NCI-H2227 (cell line): Measurements from ENCODE around the gene TLE4.
A peak's percentile ranks its signal among the peaks of the same experiment; 100 is the strongest.

Experiments
- DNase-seq: peaks from one replicate; lab custom pipeline; 2025; ENCODE audit not compliant: unreplicated experiment; lab: John Stamatoyannopoulos, UW

TLE4 gene

GRCh38 chr9:79570448-79571308 lies 1.1 kb upstream of the TLE4 start:
- DNase-seq, result peak; percentile 92

GRCh38 chr9:79572032-79572607 lies 355 bp downstream of the TLE4 start:
- peak; percentile 76 for DNase-seq

- peak; percentile 76 for DNase-seq
Measured at GRCh38 chr9:79572608-79573411, 1.0 kb downstream of the TLE4 start.

GRCh38 chr9:79573412-79573923 lies 1.7 kb downstream of the TLE4 start:
- peak; percentile 36 for DNase-seq

DNA sequence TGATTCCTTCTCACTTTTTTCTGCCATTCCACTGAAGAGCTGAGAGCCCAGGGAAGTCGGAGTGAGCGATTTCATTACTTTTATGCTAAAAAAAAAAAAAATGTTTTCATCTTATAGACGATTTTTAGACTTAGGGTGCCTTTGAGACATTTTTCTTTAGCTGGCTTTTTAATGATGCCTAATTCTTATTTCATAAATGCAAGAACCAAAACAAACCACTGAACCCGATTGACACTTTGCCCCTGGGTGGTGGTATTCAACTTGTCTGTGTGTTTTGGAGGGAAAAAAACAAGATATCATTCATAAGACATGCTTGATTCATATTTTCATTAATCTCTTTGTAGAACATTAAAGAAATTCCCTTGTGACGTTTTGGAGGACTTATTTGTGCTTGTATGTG lies 2.4 kb downstream of the TLE4 start:
- no peak for DNase-seq

DNA sequence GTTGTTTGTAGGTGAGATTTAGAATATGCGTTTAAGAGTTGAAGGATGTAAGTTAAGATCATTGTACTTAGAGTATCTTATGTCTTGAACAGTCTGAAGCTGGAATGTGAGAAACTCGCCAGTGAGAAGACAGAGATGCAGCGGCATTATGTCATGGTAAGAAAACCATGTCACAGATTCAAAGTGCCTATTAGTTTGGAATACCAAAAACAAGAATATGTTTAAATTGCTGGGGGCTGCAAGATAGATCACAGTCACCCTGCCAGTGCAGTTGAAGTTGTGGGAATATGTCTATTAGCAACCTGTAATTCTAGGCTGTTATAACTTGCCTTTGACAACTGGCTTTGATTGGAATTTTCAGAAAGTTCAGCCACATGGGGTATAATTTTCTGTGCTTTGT lies 3.0 kb downstream of the TLE4 start:
- peak; percentile 15 for DNase-seq

- no peak for DNase-seq
Measured at GRCh38 chr9:79575547-79575946, 3.8 kb downstream of the TLE4 start.

DNA sequence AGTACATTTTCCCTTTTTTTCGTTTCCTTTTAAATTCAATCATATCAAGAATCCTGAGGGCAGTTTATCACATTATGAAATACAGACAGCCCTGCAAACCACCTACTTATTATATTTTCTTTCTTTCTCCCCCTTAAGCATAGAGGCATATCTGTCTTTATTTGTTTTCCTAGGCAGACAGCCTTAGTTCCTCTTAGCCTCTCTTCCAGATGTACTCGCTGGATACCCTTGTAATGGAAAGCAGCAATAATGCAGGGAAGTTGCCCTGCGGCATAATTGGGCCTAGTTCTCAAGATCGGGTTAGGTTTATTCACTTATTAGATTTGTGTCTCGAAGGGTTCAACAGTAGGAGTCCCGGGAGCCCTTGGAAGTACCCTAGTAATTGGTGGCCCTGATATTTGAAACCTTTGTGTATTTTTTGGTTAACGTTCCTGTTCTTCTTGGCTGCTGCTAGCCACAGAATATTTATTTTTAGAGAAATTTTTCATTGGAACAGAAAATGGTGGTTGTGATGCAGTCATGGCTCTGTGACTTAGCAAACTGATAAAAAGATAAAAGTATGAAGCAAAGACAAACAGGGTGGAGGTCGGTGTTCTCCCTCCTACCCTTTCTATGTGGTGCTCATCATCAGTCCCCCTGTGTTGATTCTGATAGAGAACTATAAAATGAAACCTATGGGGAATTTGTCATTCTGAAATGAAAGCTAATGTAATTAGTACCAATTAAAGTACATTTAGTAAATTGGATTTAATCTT lies 6.4 kb downstream of the TLE4 start:
- peak; percentile 7 for DNase-seq

- DNase-seq, result no peak
Measured at GRCh38 chr9:79578891-79579290, 7.1 kb downstream of the TLE4 start.

- DNase-seq, result no peak
Measured at GRCh38 chr9:79579624-79580023, 7.9 kb downstream of the TLE4 start.

- DNase-seq, result peak; percentile 18
Measured at GRCh38 chr9:79580055-79580454, 8.3 kb downstream of the TLE4 start.

GRCh38 chr9:79581388-79581787 lies 9.6 kb downstream of the TLE4 start:
- no peak for DNase-seq

GRCh38 chr9:79581794-79582193 lies 10.0 kb downstream of the TLE4 start:
- no peak for DNase-seq

DNA sequence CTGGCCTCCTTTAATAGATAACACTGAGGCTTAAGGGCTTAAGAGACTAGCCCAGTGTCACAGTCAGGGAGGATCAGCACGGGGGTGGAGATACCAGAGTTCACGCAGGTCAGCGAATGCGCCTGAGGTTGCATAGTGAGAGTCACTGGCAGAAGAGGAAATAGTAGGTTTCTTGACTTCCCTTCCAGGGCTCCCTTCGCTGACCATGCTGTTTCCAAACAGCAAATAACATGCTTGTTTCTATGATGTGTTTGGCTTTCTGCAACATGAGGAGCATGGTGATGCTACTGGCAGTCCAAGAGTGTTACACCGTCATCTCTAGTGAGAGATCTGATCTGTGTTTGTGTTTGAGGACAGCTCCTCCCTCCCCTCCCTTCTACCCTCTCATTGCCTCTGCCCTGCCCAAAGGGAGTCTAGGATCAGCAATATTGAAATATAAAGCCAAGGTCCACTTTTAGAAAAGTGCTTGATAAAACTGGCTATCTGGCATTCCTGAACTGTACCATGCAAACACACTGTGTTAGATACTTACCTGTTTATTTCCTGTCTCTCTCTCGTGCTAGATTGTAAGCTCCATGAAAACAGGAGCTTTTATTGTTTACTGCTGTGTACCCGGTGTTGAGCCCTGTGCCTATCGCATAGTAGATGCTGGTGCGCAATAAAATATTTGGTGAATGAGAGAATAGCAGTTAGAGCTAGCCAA lies 12.3 kb downstream of the TLE4 start:
- no peak for DNase-seq

GRCh38 chr9:79584655-79584982 lies 12.9 kb downstream of the TLE4 start:
- no peak for DNase-seq

DNA sequence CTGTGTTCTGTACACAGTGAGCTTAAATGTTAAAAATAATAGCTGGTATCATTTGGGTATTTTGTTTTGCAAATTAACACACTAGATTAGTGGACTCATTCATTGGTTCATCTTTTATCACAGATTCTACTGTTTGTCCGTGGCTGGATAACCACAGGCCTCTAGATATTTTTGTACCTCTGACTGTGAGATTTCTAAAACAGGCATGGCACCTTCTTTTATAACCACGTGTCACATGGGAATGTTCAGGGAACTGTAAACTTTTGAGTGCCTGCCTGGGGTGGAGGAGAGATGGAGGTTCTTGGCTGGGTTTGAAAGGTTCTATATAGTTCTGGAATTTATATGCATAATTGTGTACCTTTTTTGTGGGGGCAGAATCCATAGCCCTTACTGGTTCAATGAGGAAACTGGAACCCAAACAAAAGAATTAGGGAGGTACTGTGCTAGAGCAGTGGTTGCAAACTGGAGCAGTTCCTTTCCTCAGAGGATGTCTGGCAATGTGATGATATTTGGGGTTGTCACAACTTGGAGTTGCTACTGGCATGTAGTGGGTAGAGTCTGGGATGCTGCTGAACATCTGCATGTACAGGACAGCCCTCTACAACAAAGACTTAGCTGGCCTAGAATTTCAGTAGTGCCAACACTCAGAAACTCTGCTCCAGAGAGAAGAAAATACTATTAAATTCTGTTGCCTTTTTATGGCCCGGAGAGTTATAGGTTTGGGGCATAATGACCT lies 16.9 kb downstream of the TLE4 start:
- no peak for DNase-seq

DNA sequence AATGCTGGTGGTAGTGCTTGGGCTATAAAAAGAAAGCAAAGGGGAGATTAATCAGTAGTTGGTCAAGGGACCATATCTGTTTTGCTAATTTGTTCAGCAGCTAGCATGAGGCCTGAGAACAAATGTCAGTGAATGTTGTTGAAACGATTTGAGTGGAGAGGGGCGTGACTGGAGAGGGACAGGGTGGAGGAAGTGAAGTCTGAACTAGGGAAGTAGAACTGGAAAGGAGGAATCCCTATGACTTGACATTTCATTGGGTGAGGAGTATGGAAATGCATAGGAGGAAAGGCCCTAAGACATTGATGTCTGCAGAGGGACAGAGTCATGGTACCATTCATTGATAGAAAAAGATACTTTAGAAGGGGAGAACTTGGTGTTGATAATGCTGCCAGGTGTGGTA lies 19.7 kb downstream of the TLE4 start:
- DNase-seq, result no peak

DNA sequence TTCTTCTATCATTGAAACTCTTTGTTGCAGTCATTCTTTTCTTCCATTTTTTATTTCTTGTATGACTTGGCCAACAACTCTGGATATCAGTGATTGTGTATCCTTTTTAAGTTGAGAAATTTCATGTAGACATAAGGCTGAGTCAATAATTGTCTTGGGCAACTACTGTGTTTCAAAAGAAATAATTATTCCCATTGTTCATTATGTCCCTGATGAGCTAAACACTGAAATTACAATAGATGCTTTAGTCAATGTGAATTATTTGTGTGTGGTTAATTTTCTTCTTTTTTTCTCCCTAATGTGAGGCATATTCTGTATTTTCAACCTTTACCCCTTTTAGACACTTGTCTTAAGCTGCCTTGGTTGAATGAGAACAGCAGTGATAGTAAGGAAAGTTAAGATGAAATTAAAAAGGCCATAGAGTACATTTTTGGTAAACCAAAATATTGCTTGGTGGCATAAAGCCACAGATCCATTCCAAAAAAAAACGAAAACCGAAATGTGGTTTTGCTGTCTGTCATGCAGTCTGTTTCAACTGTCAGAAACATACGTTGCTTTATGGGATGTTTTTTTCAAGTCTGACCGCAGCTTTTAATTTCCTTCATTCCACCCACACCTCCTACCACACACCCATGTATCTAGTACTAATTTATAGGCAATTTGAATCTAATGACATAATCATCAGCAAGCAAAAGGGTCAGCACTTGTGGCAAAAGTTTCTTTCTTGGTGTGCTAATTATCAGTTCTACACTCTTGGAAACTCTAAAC lies 21.1 kb downstream of the TLE4 start:
- DNase-seq, result no peak
